Measurements from ENCODE around the gene ZEB1. TPM values are rescaled to one million over a fixed set of nuclear protein-coding genes. Genes with fewer than 3 reads are reported as not detected.
A peak's percentile ranks its signal among the peaks of the same experiment; 100 is the strongest.

Gene ZEB1
- total and polyA plus RNA-seq, 3 experiments from 2014 or later, result 34.7 to 38.0 (median 37.3) TPM

DNA sequence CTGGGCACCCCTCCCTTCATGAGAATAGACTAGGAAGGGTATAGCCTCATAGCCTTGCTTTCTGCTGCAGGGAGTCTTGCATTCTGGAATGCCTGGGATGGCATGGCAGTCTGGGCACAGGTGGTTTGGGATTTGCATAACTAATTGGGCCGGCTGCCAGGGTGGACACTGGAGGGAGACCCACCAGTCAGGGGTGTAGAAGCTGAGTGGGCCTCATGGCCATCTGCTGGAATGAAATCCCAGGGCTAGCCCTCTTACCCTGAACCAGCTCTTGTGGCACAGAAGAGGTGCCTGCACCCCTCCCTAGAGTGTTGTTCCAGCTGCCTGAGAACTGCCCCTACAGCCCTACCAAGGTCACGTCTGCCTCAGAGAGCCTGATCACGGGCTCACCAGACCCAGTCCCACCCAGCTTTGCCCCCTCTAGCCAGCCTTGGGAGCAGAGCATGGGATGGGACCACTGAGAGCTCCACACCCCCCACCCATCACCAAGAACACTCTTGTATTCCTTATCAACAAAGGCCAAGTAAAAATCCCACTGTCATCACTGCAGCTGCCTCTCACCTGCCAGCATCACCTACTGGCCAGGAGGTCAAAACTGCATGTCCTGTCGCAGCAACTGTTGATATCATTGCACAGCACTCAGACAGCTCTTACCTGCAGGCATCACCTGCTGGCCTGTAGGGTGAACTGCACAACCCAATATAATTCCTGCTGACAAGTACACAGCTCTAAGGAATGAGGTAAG lies 148.9 kb downstream of the ZEB1 start:
- no peak overlapping the region for H3K4me3 Mint-ChIP-seq
- Histone ChIP-seq H3K27ac (ENCODE audit: low read depth, low read length) (no peak overlapping the region), H3K4me3 (ENCODE audit: low read length) (no peak overlapping the region), H3K4me1 (ENCODE audit: insufficient read depth, low read length) (no peaks in the 10 kb centered on the region), H3K9me3 (ENCODE audit: low read length) (peaks cover 14% of the 10 kb centered on the region), H3K36me3 (ENCODE audit: insufficient read depth, low read length) (peaks cover 14% of the 10 kb centered on the region), H3K27me3 (ENCODE audit: insufficient read depth, low read length, poor library complexity, severe bottlenecking) (no peaks in the 10 kb centered on the region)
- ChIA-PET POLR2A (no interaction called here), CTCF (interaction anchor here (1.1 kb wide), 1 partner anchor 11 kb away, joined by 3 read pairs; no protein-coding TSS in a partner anchor)
- no peak overlapping the region for H3K27ac Mint-ChIP-seq
- peaks cover 37 to 53% (median 53%) of the 10 kb centered on the region in 3 donors for H3K36me3 Mint-ChIP-seq
- H3K4me1 Mint-ChIP-seq, result peaks cover 0 to 2% (median 0%) of the 10 kb centered on the region in 3 donors
- H3K9me3 Mint-ChIP-seq, result peaks cover 19 to 45% (median 27%) of the 10 kb centered on the region in 5 donors
- no peak for DNase-seq
- H3K27me3 Mint-ChIP-seq, result no peaks in the 10 kb centered on the region

DNA sequence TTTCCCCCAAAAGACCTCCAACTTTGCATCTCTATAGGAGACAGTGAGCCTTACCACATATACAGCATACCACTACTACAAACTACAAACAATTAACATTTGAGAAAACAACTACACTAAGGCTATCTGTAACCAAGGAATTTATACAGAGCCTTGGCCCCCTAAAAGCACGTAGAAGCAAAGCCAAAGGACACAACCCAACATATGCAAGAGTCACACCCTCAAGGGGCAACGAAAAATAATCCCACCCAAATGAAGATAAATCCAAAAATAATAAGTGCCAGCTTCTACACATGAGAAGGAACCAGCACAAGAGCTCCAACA lies 149.5 kb downstream of the ZEB1 start:
- Mint-ChIP-seq H3K4me1 (peaks cover 0 to 2% (median 0%) of the 10 kb centered on the region in 3 donors), H3K27me3 (no peaks in the 10 kb centered on the region), H3K27ac (no peak overlapping the region), H3K36me3 (peaks cover 32 to 48% (median 47%) of the 10 kb centered on the region in 3 donors), H3K4me3 (no peak overlapping the region), H3K9me3 (peaks cover 15 to 40% (median 22%) of the 10 kb centered on the region in 5 donors)
- H3K27me3 ChIP-seq (ENCODE audit: insufficient read depth, low read length, poor library complexity, severe bottlenecking), result no peaks in the 10 kb centered on the region
- H3K36me3 ChIP-seq (ENCODE audit: insufficient read depth, low read length), result peaks cover 8% of the 10 kb centered on the region
- no peak for DNase-seq
- H3K4me1 ChIP-seq (ENCODE audit: insufficient read depth, low read length), result no peaks in the 10 kb centered on the region
- peaks cover 10% of the 10 kb centered on the region for H3K9me3 ChIP-seq (ENCODE audit: low read length)
- H3K27ac ChIP-seq (ENCODE audit: low read depth, low read length), result no peak overlapping the region
- POLR2A ChIA-PET, result no interaction called here
- CTCF ChIA-PET, result interaction anchor here (1.1 kb wide), 1 partner anchor 11 kb away, joined by 3 read pairs; no protein-coding TSS in a partner anchor
- no peak overlapping the region for H3K4me3 ChIP-seq (ENCODE audit: low read length)

DNA sequence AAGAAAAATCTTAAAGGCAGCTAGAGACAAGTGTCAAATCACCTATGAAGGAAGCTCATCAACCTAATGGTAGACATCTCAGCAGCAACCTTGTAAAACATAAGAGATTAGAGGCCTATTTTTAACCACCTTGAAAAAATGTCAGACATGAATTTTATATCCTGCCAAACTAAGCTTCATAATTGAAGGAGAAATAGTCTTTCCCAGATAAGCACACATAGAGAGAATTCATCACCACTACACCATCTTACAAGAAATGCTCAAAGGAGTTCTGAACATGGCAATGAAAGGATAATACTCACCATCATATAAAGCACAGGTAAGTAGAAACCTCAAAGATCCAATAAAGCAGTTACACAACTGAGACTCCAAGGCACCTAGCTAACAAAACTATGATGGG lies 156.5 kb downstream of the ZEB1 start:
- Mint-ChIP-seq H3K27ac (no peak overlapping the region), H3K27me3 (no peaks in the 10 kb centered on the region), H3K9me3 (peaks cover 4 to 28% (median 20%) of the 10 kb centered on the region in 5 donors), H3K4me1 (peaks cover 17 to 42% (median 39%) of the 10 kb centered on the region in 3 donors), H3K4me3 (no peak overlapping the region), H3K36me3 (peaks cover 6 to 21% (median 7%) of the 10 kb centered on the region in 3 donors)
- ChIA-PET POLR2A (no interaction called here), CTCF (no interaction called here)
- DNase-seq, result no peak
- Histone ChIP-seq H3K36me3 (ENCODE audit: insufficient read depth, low read length) (no peaks in the 10 kb centered on the region), H3K27ac (ENCODE audit: low read depth, low read length) (no peak overlapping the region), H3K9me3 (ENCODE audit: low read length) (peaks cover 4% of the 10 kb centered on the region), H3K27me3 (ENCODE audit: insufficient read depth, low read length, poor library complexity, severe bottlenecking) (no peaks in the 10 kb centered on the region), H3K4me3 (ENCODE audit: low read length) (no peak overlapping the region), H3K4me1 (ENCODE audit: insufficient read depth, low read length) (no peaks in the 10 kb centered on the region)

DNA sequence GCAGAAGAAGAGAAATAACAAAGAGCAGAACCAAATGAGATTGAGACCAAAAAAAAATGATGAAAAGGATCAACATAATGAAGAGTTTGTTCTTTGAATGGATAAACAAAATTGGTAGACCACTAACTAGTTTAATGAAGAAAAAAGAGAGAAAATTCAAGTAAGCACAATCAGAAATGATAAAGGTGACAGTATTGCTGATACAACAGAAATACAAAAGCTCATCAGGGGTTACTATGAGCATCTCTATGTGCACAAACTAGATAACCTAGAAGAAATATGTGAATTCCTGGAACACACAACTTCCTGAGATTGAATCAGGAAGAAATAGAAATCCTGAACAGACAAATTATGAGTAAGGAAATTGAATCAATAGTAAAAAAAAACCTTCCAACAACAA lies 157.1 kb downstream of the ZEB1 start:
- Mint-ChIP-seq H3K27ac (no peak overlapping the region), H3K9me3 (peaks cover 4 to 28% (median 20%) of the 10 kb centered on the region in 5 donors), H3K4me1 (peaks cover 17 to 42% (median 39%) of the 10 kb centered on the region in 3 donors), H3K27me3 (no peaks in the 10 kb centered on the region), H3K4me3 (no peak overlapping the region), H3K36me3 (peaks cover 7 to 21% (median 8%) of the 10 kb centered on the region in 3 donors)
- POLR2A ChIA-PET, result no interaction called here
- DNase-seq, result no peak
- no peaks in the 10 kb centered on the region for H3K36me3 ChIP-seq (ENCODE audit: insufficient read depth, low read length)
- peaks cover 4% of the 10 kb centered on the region for H3K9me3 ChIP-seq (ENCODE audit: low read length)
- CTCF ChIA-PET, result no interaction called here
- no peaks in the 10 kb centered on the region for H3K27me3 ChIP-seq (ENCODE audit: insufficient read depth, low read length, poor library complexity, severe bottlenecking)
- H3K4me3 ChIP-seq (ENCODE audit: low read length), result no peak overlapping the region
- no peaks in the 10 kb centered on the region for H3K4me1 ChIP-seq (ENCODE audit: insufficient read depth, low read length)
- H3K27ac ChIP-seq (ENCODE audit: low read depth, low read length), result no peak overlapping the region

DNA sequence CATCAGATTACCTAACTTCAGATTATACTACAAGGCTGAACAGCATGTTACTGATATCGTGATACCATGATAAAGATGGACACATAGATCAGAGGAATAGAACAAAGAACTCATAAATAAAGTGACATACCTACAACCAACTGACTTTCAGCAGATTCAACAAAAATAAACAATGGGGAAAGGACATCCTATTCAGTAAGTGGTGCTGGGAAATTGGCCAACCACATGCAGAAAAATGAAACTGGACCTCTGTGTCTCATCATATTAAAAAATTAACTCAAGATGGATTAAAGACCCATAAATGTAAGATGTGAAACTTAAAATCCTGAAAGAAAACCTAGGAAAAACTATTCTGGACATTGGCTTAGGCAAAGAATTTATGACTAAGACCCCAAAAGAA lies 158.6 kb downstream of the ZEB1 start:
- H3K36me3 Mint-ChIP-seq, result peaks cover 7 to 24% (median 10%) of the 10 kb centered on the region in 3 donors
- H3K4me3 Mint-ChIP-seq, result no peak overlapping the region
- H3K27me3 Mint-ChIP-seq, result no peaks in the 10 kb centered on the region
- H3K27ac Mint-ChIP-seq, result no peak overlapping the region
- peaks cover 17 to 42% (median 42%) of the 10 kb centered on the region in 3 donors for H3K4me1 Mint-ChIP-seq
- H3K9me3 Mint-ChIP-seq, result peaks cover 2 to 26% (median 18%) of the 10 kb centered on the region in 5 donors
- no peaks in the 10 kb centered on the region for H3K27me3 ChIP-seq (ENCODE audit: insufficient read depth, low read length, poor library complexity, severe bottlenecking)
- ChIA-PET POLR2A (no interaction called here), CTCF (no interaction called here)
- H3K4me1 ChIP-seq (ENCODE audit: insufficient read depth, low read length), result no peaks in the 10 kb centered on the region
- H3K4me3 ChIP-seq (ENCODE audit: low read length), result no peak overlapping the region
- H3K27ac ChIP-seq (ENCODE audit: low read depth, low read length), result no peak overlapping the region
- H3K9me3 ChIP-seq (ENCODE audit: low read length), result peaks cover 4% of the 10 kb centered on the region
- no peak for DNase-seq
- no peaks in the 10 kb centered on the region for H3K36me3 ChIP-seq (ENCODE audit: insufficient read depth, low read length)

DNA sequence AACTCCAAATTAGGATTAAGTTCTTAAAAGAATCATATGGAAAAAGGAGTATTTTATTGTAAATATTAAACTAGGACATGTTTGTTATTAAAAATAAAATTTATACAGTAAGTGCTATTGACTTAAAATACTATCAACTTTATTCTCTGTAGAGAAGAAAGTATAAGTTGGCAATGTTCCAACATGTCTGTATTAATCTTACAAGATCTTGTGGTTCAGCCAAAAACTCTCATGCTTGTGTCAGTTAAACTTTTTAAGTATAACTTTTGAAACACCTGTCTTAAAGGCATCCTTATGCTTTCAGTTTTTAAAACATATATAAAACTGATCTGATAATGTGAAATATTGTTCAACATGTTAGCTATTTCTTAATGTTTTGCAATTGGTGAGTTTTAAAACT lies 160.7 kb downstream of the ZEB1 start:
- no peak overlapping the region for H3K27ac Mint-ChIP-seq
- POLR2A ChIA-PET, result no interaction called here
- H3K9me3 Mint-ChIP-seq, result peaks cover 2 to 27% (median 16%) of the 10 kb centered on the region in 5 donors
- H3K36me3 ChIP-seq (ENCODE audit: insufficient read depth, low read length), result no peaks in the 10 kb centered on the region
- no peaks in the 10 kb centered on the region for H3K27me3 ChIP-seq (ENCODE audit: insufficient read depth, low read length, poor library complexity, severe bottlenecking)
- no peak overlapping the region for H3K27ac ChIP-seq (ENCODE audit: low read depth, low read length)
- peak in 1 of 5 donors; percentile 2 for DNase-seq
- H3K4me3 ChIP-seq (ENCODE audit: low read length), result no peak overlapping the region
- CTCF ChIA-PET, result interaction anchor here (1.4 kb wide), 1 partner anchor 12 kb away, joined by 3 read pairs; no protein-coding TSS in a partner anchor
- H3K27me3 Mint-ChIP-seq, result no peaks in the 10 kb centered on the region
- H3K4me3 Mint-ChIP-seq, result no peak overlapping the region
- peaks cover 19 to 52% (median 42%) of the 10 kb centered on the region in 3 donors for H3K4me1 Mint-ChIP-seq
- H3K9me3 ChIP-seq (ENCODE audit: low read length), result peaks cover 4% of the 10 kb centered on the region
- H3K36me3 Mint-ChIP-seq, result peaks cover 8 to 24% (median 13%) of the 10 kb centered on the region in 3 donors
- no peaks in the 10 kb centered on the region for H3K4me1 ChIP-seq (ENCODE audit: insufficient read depth, low read length)

DNA sequence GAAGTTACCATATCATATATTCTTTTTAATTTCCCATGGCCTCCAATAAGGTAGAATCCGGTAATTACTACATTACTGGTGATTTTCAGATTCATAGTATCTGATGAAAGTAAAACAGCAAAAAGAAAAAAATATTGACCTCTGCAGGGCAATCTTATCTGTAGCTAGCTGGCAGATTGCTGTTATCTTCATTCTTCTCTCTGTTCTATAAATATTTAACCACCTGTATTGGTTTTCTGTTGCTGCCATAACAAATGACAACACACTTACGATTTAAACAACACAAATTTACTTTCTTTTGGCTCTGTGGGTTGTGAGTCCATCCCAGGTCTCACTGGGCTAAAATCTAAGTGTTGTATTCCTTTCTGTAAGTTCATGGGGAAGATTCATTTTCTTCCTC lies 164.5 kb downstream of the ZEB1 start:
- peaks cover 2 to 14% (median 10%) of the 10 kb centered on the region in 5 donors for H3K9me3 Mint-ChIP-seq
- no peaks in the 10 kb centered on the region for H3K27me3 Mint-ChIP-seq
- H3K36me3 ChIP-seq (ENCODE audit: insufficient read depth, low read length), result no peaks in the 10 kb centered on the region

DNA sequence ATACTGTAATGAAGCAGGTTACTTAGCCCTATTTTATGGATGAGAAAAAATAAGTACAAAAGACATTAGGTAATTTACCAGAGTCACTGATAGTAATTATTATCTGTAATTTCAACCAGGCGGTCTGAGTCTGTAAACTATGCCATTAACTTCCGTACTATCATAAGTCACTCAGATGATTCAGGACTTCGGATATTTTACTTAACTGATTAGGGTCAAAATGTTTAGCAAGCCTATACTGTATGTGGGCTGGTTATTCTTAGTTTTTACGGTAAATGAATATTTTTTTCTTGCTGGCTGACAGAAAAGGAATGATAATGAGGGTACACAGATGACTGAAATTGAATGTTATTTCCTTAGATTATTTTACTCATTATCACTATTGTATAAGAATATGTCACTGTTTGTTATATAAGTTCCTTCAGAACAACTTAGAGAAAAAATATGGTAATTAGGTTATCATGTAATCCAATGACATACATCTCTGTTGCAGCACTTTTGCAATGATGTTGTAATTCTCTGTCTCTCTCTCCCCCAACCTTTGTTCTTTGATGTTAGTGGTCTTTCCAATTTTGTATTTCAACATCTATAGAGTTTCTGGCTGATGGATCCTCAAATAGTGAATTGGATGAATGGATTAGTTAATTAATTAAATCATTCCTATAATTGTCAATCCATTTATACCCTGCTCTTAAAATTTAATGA lies 165.6 kb downstream of the ZEB1 start:
- Histone ChIP-seq H3K9me3 (ENCODE audit: low read length) (no peaks in the 10 kb centered on the region), H3K4me3 (ENCODE audit: low read length) (no peak overlapping the region), H3K27ac (ENCODE audit: low read depth, low read length) (no peak overlapping the region), H3K4me1 (ENCODE audit: insufficient read depth, low read length) (no peaks in the 10 kb centered on the region), H3K27me3 (ENCODE audit: insufficient read depth, low read length, poor library complexity, severe bottlenecking) (no peaks in the 10 kb centered on the region), H3K36me3 (ENCODE audit: insufficient read depth, low read length) (no peaks in the 10 kb centered on the region)
- peaks cover 9 to 21% (median 12%) of the 10 kb centered on the region in 3 donors for H3K4me1 Mint-ChIP-seq
- no peak for DNase-seq
- ChIA-PET POLR2A (no interaction called here), CTCF (no interaction called here)
- peaks cover 3 to 19% (median 11%) of the 10 kb centered on the region in 5 donors for H3K9me3 Mint-ChIP-seq
- H3K36me3 Mint-ChIP-seq, result peaks cover 7 to 40% (median 8%) of the 10 kb centered on the region in 3 donors
- H3K27me3 Mint-ChIP-seq, result no peaks in the 10 kb centered on the region
- H3K4me3 Mint-ChIP-seq, result no peak overlapping the region
- H3K27ac Mint-ChIP-seq, result no peak overlapping the region

More for the DNA sequence above, 164.5 kb downstream of the ZEB1 start:
- Histone ChIP-seq H3K27me3 (ENCODE audit: insufficient read depth, low read length, poor library complexity, severe bottlenecking) (no peaks in the 10 kb centered on the region), H3K4me1 (ENCODE audit: insufficient read depth, low read length) (no peaks in the 10 kb centered on the region), H3K9me3 (ENCODE audit: low read length) (no peaks in the 10 kb centered on the region), H3K27ac (ENCODE audit: low read depth, low read length) (no peak overlapping the region), H3K4me3 (ENCODE audit: low read length) (no peak overlapping the region)
- CTCF ChIA-PET, result no interaction called here
- no peak overlapping the region for H3K4me3 Mint-ChIP-seq
- no peak for DNase-seq
- no peak overlapping the region for H3K27ac Mint-ChIP-seq
- H3K36me3 Mint-ChIP-seq, result peaks cover 7 to 30% (median 8%) of the 10 kb centered on the region in 3 donors
- H3K4me1 Mint-ChIP-seq, result peaks cover 10 to 32% (median 22%) of the 10 kb centered on the region in 3 donors
- POLR2A ChIA-PET, result no interaction called here

Data from CD8-positive, alpha-beta memory T cell (primary cell).